HFF-Myc (cell line): Measurements from ENCODE around the gene RNU6-9.

Experiments used
- DNase-seq: peaks from one replicate; pipeline ENCODE4 v3.0.0-alpha.2; 2011; ENCODE audit warnings: low read depth; ENCODE audit errors: extremely low read depth
- H3K4me3 ChIP-seq: replicated peaks from 2 replicates; pipeline ENCODE4 v1.5.1; 2011; ENCODE audit warnings: low read depth, mild to moderate bottlenecking, control low read depth, low read length
- CTCF ChIP-seq: IDR thresholded peaks from 2 replicates; pipeline ENCODE4 v1.5.1; 2012; ENCODE audit warnings: mild to moderate bottlenecking, low read depth, low read length, control low read depth; ENCODE audit errors: missing control alignments

RNU6-9 gene

GRCh38 chr19:862581-863314 lies 30.5 kb upstream of the RNU6-9 start:
- no peak for TF ChIP-seq CTCF
- H3K4me3 ChIP-seq, result no peak overlapping the region
- DNase-seq, result no peak

GRCh38 chr19:863315-863620 lies 30.0 kb upstream of the RNU6-9 start:
- H3K4me3 ChIP-seq, result no peak overlapping the region
- no peak for DNase-seq
- TF ChIP-seq CTCF, result no peak

GRCh38 chr19:866769-867300 lies 26.4 kb upstream of the RNU6-9 start:
- H3K4me3 ChIP-seq, result no peak overlapping the region
- no peak for TF ChIP-seq CTCF
- no peak for DNase-seq

GRCh38 chr19:867301-867793 lies 25.9 kb upstream of the RNU6-9 start:
- no peak overlapping the region for H3K4me3 ChIP-seq
- no peak for DNase-seq
- TF ChIP-seq CTCF, result no peak

- H3K4me3 ChIP-seq, result no peak overlapping the region
Observed at GRCh38 chr19:867855-868457, 25.3 kb upstream of the RNU6-9 start.

GRCh38 chr19:868458-869244 lies 24.6 kb upstream of the RNU6-9 start:
- no peak for DNase-seq
- no peak overlapping the region for H3K4me3 ChIP-seq
- TF ChIP-seq CTCF, result no peak

More at GRCh38 chr19:867855-868457, 25.3 kb upstream of the RNU6-9 start:
- TF ChIP-seq CTCF, result no peak
- DNase-seq, result no peak
